Astrocyte of the cerebellum (primary cell): ENCODE measurements around the gene VSTM2L.

ENCODE experiments used
- DNase-seq: peaks from one replicate; pipeline ENCODE4 v3.0.0-alpha.2; 2011; ENCODE audit warnings: low read depth
- H3K4me3 ChIP-seq: 2 replicates; pipeline ENCODE4 v1.5.1; 2011; ENCODE audit warnings: mild to moderate bottlenecking, low read depth, low read length, moderate library complexity
- in situ Hi-C: cut with HindIII; loops from 2 replicates; pipeline ENCODE4 v1.10.0; 2017; ENCODE audit warnings: low sequenced_read_pairs
- TF ChIP-seq, protein P1 (sequence below): IDR thresholded peaks from 2 replicates; pipeline ENCODE4 v1.5.1; 2012; ENCODE audit warnings: low read length, low read depth, moderate library complexity, mild to moderate bottlenecking; ENCODE audit errors: missing control alignments

The VSTM2L gene

GRCh38 chr20:37917461-37917860 is 14.5 kb downstream of the VSTM2L start:
- TF ChIP-seq, protein P1, sequence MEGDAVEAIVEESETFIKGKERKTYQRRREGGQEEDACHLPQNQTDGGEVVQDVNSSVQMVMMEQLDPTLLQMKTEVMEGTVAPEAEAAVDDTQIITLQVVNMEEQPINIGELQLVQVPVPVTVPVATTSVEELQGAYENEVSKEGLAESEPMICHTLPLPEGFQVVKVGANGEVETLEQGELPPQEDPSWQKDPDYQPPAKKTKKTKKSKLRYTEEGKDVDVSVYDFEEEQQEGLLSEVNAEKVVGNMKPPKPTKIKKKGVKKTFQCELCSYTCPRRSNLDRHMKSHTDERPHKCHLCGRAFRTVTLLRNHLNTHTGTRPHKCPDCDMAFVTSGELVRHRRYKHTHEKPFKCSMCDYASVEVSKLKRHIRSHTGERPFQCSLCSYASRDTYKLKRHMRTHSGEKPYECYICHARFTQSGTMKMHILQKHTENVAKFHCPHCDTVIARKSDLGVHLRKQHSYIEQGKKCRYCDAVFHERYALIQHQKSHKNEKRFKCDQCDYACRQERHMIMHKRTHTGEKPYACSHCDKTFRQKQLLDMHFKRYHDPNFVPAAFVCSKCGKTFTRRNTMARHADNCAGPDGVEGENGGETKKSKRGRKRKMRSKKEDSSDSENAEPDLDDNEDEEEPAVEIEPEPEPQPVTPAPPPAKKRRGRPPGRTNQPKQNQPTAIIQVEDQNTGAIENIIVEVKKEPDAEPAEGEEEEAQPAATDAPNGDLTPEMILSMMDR = no peak
- in situ Hi-C loops = loop anchor here (5.0 kb wide), 1 partner anchor 80 kb away; no protein-coding TSS in a partner anchor
- DNase-seq = no peak
- no peak overlapping the region for H3K4me3 ChIP-seq

DNA sequence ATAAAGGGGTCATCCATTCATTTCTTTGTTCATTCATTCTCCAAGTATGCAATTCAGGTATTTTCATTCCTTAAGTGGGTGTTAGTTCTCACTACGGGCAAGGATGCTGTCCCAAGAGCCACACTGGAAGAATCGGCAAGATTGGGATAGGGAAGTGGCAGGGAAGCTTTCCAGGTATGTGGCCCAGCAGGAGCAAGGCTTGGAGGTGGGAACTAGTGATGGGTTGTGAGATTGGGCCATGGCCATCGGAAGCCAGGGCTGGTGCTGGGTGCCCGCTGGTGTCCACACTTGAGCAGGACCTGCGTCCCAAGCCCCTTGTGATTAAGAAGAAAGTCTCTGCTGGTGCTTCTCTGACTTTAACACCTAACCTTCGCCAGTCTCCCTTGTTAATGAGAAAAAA is 15.1 kb downstream of the VSTM2L start:
- in situ Hi-C loops = loop anchor here (5.0 kb wide), 1 partner anchor 79 kb away; no protein-coding TSS in a partner anchor
- DNase-seq = no peak
- no peak overlapping the region for H3K4me3 ChIP-seq
- TF ChIP-seq, protein P1 = no peak

DNA sequence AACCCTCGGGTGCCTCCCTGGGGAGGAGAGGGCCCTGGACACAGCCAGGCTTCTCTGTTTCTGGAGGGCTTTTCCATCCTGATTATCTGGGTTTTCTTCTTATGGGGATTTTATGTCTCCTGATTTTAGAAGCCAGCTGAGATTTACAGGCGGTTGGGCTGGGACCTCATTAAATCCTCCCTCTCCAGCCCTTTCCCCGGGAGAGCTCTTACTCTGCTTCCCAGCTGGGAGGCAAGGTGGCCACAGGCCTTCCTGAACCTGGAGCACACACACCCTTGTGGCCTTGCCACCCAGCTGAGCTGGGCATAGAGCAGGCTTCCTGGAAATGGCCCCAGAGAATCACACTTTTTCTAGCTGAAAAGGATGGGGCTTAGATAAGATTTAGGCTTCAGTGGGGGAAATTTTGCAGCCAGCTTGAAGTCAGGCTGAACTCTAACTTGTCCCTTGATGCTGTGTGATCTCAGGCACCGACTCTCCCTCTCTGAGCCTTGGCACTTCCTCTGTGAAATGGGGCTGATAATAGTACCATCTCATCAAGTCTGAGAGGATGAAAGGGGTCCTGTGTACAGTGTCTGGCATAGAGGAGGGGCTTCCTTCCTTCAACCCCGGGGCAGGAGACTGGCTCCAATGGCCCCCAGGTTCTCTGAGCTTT is 16.6 kb downstream of the VSTM2L start:
- H3K4me3 ChIP-seq = no peak overlapping the region
- in situ Hi-C loops = loop anchor here (5.0 kb wide), 1 partner anchor 78 kb away; no protein-coding TSS in a partner anchor
- no peak for DNase-seq
- TF ChIP-seq, protein P1 = no peak

GRCh38 chr20:37920270-37920669 is 17.3 kb downstream of the VSTM2L start:
- no peak overlapping the region for H3K4me3 ChIP-seq
- in situ Hi-C loops = no loop called here
- TF ChIP-seq, protein P1 = no peak
- no peak for DNase-seq

DNA sequence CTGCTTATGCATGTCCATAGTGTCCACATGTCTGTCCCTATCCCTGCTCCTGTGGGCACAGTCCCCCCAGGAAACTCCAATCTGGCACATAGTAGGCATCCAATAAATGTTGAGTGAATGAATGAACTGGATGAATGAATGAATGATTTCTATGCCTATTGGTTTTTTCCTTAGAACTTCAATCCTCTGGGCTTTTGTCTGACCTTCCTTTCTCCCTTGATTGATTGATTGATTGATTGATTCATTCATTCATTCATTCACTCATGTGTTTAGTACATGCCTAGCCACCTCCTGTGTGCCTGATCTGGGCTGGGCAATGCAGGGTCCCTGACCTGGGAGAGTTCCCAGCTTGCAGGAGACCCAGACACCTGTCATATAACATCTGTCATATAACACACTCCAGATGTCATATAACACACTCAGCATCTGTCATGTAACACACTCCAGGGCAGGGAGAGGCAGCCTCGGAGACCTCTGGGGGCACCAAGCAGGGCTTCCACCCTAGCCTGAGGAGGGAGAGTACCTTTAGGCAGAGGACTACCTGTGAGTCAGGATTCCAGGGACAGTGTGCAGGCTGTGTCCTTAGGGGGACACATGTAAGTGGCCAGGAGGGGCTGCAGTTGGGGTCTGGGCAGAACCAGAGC is 17.9 kb downstream of the VSTM2L start:
- in situ Hi-C loops = no loop called here
- H3K4me3 ChIP-seq = no peak overlapping the region
- no peak for DNase-seq
- TF ChIP-seq, protein P1 = no peak

DNA sequence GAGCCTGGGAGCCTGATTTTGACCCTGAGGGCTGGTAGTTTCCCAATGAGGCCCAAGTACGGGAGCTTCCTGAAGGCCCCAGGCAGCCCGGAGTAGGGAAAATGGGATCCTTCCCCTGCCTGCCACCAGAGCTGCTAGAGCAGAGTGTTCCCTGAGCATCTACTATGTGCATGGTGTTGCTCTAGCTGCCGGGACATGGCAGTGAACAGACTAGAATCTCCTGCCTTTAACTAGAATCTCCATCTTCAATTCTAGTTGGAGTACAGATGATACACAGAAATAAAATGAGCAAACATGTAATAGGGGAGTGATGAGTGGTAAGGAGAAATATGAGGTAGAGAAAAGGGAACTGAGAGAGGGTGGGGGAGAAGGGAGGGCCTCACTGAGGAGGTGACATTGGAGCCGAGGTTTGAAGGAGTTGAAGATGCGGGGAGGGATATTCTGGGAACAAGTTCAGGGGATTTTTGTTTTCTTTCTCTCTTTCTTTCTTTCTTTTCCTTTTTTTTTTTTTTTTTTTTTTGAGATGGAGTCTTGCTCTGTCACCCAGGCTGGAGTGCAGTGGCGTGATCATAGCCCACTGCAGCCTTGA is 18.5 kb downstream of the VSTM2L start:
- DNase-seq = no peak
- in situ Hi-C loops = no loop called here
- H3K4me3 ChIP-seq = no peak overlapping the region
- TF ChIP-seq, protein P1 = no peak
